Camera-type eye (tissue), 1 donor: ENCODE data around the gene NTRK3. TPM values are rescaled to one million over a fixed set of nuclear protein-coding genes. Genes with fewer than 3 reads are reported as not detected.

Source experiments
- total RNA-seq: library from RNA; depleted of rRNA; stranded (reverse); fragments of >200 nt; gene quantifications from one replicate; pipeline ENCODE4 v1.2.3, GENCODE V29; 2014

Gene NTRK3
- total RNA-seq, result 14.6 TPM

GRCh38 chr15:88256279-88257230 is at the start of gene NTRK3:
Gene NTRK3 (minus strand): TSS chr15:88256739. CDS start chr15:88256153, 586 bp downstream.

Other genes with a start within 250 kb of the NTRK3 start
- 19.1 TPM for gene MRPL46, start 210.6 kb upstream of the NTRK3 start, total RNA-seq
- 19.4 TPM for gene MRPS11, start 211.0 kb upstream of the NTRK3 start, total RNA-seq